GM21390 (cell line): ENCODE results near the gene MAP3K4.

Source experiments
- ATAC-seq: cut with Tn5 transposase; IDR thresholded peaks from one replicate; pipeline ENCODE4 v1.9.1; 2021; ENCODE audit not compliant: unreplicated experiment

MAP3K4 gene

GRCh38 chr6:161163466-161164181 lies 172.1 kb downstream of the MAP3K4 start:
- ATAC-seq = no peak

DNA sequence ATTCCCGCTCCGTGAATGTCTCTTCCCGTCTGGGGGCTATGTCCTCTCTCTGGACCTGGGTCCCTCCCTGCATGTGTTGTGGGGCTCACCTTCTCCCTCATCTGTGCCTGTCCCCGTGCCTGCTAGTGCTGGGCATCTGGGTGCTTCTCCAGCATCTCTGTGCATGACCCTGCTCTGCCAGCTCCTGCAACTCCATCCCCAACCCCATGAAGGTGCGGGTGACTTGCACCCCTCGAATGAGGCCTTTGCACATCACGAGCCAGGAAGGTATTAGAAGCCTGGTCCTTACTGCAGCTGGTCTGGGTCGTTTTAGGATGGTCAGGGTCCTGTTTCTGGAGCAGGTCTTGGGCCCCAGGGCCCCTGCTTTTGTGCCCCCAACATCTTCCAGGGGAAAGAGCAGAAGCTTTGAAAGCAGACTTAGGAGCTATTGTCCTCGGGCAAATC lies 172.6 kb downstream of the MAP3K4 start:
- no peak for ATAC-seq

GRCh38 chr6:161166176-161166575 lies 174.6 kb downstream of the MAP3K4 start:
- no peak for ATAC-seq

DNA sequence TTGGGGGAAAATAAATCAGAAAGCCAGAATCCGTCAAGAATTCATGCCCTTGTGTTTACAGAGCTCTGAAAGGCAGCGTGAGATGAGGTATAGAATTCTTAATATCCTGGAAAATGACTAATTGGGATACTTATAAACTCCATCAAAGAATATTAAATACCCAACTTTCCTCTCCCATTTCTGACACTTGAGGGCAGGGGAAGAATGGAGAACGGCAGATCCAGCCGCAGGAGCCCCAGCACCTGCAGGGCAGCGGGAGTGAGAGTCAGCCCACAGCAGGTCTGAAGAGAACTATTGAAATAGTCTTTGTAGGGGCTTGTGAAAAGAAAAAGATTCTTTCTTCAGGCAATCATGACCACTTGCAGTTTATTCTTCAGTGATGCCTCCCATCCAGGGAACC lies 175.1 kb downstream of the MAP3K4 start:
- ATAC-seq = no peak
